Astrocyte of the cerebellum (primary cell): ENCODE results near the gene ZNF664.

Source experiments
- DNase-seq: peaks from one replicate; pipeline ENCODE4 v3.0.0-alpha.2; 2011; ENCODE audit warnings: low read depth
- H3K4me3 ChIP-seq: 2 replicates; pipeline ENCODE4 v1.5.1; 2011; ENCODE audit warnings: mild to moderate bottlenecking, low read depth, low read length, moderate library complexity
- in situ Hi-C: cut with HindIII; loops from 2 replicates; pipeline ENCODE4 v1.10.0; 2017; ENCODE audit warnings: low sequenced_read_pairs
- TF ChIP-seq, protein P1 (sequence below): IDR thresholded peaks from 2 replicates; pipeline ENCODE4 v1.5.1; 2012; ENCODE audit warnings: low read length, low read depth, moderate library complexity, mild to moderate bottlenecking; ENCODE audit errors: missing control alignments

ZNF664 gene

DNA sequence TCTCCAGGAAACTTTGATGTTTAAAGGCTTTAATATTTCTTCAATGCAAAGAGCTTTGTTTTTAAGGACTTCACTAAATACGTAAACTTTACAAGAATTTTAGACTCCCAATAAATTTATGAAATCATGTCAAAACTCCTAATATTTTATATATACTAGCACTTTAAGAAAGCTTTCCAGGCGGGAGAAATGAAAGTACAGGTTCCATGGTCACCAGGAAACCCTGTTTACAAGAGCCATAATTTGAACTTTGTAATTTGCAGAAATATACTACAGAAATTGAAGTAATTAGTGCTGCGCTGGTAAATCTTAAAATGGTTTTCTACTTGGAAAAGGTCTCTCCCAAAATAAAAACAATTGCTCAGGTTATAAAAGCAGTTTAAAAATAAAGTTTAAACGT lies 9.2 kb upstream of the ZNF664 start:
- TF ChIP-seq, protein P1, sequence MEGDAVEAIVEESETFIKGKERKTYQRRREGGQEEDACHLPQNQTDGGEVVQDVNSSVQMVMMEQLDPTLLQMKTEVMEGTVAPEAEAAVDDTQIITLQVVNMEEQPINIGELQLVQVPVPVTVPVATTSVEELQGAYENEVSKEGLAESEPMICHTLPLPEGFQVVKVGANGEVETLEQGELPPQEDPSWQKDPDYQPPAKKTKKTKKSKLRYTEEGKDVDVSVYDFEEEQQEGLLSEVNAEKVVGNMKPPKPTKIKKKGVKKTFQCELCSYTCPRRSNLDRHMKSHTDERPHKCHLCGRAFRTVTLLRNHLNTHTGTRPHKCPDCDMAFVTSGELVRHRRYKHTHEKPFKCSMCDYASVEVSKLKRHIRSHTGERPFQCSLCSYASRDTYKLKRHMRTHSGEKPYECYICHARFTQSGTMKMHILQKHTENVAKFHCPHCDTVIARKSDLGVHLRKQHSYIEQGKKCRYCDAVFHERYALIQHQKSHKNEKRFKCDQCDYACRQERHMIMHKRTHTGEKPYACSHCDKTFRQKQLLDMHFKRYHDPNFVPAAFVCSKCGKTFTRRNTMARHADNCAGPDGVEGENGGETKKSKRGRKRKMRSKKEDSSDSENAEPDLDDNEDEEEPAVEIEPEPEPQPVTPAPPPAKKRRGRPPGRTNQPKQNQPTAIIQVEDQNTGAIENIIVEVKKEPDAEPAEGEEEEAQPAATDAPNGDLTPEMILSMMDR = no peak
- in situ Hi-C loops = no loop called here
- H3K4me3 ChIP-seq = no peak overlapping the region
- no peak for DNase-seq

DNA sequence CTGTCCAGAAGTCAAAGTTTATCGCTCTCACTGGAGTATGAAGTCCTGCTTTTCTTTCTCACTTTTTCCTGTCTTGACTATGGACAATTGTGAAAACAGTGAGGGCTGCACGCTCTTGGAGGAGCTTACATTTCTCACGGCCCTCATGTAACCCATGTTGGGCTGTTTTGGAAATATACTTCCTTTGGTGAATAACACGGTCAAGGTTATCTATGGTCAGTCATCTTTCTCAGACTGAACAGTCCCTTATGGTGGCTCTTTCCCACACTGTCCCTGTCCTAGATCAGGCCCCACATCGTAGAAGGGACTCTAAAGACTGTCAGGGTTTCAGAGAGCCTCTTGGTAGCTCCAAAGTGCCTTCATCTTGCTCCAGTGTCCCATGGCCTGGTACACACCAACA lies 7.6 kb upstream of the ZNF664 start:
- H3K4me3 ChIP-seq = no peak overlapping the region
- TF ChIP-seq, protein P1 = no peak
- no peak for DNase-seq
- in situ Hi-C loops = no loop called here

DNA sequence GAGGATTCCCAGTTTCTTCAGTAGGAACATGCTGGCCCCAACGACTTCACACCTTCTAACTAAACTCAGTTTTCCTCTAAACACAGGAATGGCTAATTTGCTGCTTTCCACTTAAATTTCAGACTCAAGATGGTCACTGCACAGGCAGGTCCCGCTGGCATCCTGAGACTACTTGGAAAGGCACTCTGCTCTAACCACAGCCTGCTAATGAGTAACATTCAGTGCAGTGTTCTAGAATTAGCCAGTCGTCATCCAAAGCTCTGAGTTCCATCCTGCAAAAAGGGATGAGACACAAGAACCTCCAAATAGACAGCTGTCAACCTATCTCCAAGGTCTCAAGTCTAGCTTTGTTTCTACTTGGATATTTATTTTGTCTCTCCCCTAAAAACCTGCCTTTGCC lies 6.4 kb upstream of the ZNF664 start:
- H3K4me3 ChIP-seq = no peak overlapping the region
- TF ChIP-seq, protein P1 = no peak
- in situ Hi-C loops = no loop called here
- peak; percentile 27 for DNase-seq

DNA sequence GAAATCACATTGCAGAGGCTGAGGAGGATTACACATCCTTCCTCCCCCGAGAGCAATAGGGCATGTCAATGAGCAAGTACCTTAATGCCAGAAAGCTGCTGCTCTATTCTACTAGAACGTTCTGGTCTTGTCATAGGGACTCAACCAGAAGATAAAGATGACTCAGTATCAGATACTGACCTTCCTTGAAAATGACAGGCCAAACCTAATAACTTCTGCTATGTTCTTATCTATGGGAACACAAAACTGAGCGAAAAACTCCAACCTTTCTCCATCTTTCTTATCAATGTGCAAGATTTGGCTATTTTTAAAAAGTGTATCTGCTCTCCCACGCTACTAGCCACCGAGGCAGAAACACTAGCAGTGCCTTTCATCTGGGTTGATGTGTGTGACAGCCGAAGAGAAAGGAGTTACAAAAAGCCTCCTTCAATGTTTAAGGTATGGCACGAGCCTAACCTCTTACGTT lies 5.9 kb upstream of the ZNF664 start:
- in situ Hi-C loops = no loop called here
- DNase-seq = no peak
- TF ChIP-seq, protein P1 = no peak
- H3K4me3 ChIP-seq = no peak overlapping the region

DNA sequence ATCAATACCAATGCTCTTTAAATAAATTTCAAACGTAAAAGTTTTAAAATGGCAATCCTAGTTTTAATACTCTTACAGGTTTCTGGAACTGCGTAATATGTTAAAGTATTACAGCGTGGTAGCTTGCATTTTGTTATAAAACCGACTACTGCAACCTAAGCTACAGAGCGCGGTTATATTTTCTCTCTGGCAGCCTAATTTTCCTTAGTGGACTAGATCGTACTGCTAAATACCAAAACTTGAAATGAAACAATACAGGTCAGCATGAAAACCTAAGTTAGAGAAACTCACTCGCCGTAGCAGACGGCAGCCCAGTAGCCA lies 1.6 kb upstream of the ZNF664 start:
- in situ Hi-C loops = no loop called here
- DNase-seq = no peak
- TF ChIP-seq, protein P1 = no peak
- H3K4me3 ChIP-seq = peak overlapping the region; percentile 65

DNA sequence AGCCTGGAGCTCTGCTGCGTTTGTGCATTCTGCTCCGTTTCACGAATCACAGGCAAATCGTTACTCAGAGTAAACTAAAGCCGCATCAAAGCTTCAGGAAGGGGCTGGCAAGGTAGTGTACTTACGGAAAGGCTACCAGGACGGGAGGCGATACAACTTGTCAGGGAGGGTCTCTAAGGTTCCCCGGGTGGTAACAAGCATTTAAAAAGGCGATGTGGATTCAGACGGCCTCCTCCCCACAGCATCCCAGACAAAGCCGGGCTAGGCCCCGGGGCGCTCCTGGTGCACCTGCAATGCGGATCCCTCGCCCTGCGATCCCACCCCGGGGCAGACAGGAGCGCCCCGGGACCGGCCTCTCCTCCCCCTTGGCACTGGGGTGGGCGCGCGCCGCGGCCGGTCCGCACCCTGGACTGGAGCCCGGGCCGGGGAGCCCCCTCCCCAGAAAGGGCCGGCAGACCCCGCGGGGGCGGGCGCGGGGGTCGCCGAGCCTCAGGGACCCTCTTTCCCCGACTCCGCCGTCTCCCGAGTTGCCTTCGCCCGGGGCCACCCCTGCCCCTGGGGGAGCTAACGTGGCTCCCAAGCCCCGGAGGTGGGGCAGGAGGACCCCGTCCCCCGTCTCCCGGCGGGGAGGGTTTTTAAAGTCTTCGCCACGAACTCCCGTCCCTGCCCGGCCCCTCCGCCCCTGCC lies 1.1 kb upstream of the ZNF664 start:
- DNase-seq = peak; percentile 31
- peak overlapping the region; percentile 65 for H3K4me3 ChIP-seq
- in situ Hi-C loops = no loop called here
- TF ChIP-seq, protein P1 = no peak
